NCI-H1105 (cell line): ENCODE measurements around the gene HPSE2.

Experiments
- DNase-seq: peaks from one replicate; lab custom pipeline; 2025; lab: John Stamatoyannopoulos, UW

Gene HPSE2

DNA sequence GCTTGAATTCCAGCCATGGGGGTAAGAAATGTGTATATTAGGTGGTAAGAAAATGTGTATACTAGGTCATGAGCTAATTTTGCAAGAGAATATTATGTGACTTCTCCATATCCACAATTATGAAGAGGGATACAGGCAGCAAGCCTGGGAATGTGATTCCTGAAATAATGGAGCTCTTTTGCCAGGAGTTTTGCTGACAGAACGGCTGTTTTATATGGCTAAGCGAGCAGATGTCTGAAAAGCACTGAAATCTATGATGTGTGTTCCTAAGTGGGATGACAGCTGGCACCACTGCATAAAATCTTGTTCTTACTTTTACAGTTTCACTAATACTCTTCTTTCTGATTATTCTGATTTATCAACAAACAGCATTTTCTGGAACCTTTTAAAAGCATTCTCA lies 402.9 kb downstream of the HPSE2 start:
- DNase-seq, result no peak

GRCh38 chr10:98832196-98832595 lies 403.5 kb downstream of the HPSE2 start:
- no peak for DNase-seq

GRCh38 chr10:98831391-98831790 lies 404.3 kb downstream of the HPSE2 start:
- no peak for DNase-seq

DNA sequence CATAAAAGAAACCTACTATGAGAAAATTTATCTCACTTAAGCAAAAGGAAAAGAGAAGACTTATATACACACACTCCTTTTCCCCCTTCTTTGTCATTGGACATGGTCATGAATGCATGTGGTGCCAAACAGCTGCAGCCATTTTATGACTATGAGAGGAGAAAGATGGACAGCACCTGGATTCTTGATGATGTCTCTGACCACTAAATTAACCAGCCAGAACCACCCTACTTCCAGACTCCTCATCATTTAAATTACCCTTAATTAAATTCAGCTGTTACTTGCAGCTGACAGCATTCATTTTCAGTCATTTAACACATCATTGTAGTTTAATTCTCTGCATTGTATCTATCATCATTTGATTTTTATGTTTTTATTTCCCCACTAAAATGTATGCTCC lies 409.9 kb downstream of the HPSE2 start:
- no peak for DNase-seq

DNA sequence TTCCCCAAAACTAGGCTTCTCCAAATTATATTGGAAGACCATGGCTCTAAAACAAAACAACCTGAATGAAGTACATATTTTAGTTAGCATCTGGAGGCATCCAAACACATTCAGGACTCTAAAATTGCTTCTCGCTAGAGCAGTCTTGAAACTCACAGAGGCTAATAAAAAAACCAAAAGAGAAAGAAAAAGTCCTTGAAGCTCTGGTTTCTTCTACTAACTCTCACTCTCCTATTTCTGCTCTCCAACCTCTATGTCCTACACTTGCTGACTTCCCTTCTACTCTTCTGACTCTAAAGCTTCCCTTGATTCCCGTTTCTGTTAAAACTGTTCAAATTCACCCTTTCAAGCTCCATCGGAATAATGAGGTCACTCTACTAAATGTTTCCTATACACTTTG lies 418.3 kb downstream of the HPSE2 start:
- DNase-seq, result no peak

GRCh38 chr10:98815039-98815885 lies 420.4 kb downstream of the HPSE2 start:
- DNase-seq, result no peak

- DNase-seq, result no peak
Measured at GRCh38 chr10:98814470-98814869, 421.2 kb downstream of the HPSE2 start.

GRCh38 chr10:98808282-98808892 lies 427.3 kb downstream of the HPSE2 start:
- no peak for DNase-seq

GRCh38 chr10:98800263-98800662 lies 435.4 kb downstream of the HPSE2 start:
- no peak for DNase-seq

- no peak for DNase-seq
Measured at GRCh38 chr10:98795467-98795866, 440.2 kb downstream of the HPSE2 start.

DNA sequence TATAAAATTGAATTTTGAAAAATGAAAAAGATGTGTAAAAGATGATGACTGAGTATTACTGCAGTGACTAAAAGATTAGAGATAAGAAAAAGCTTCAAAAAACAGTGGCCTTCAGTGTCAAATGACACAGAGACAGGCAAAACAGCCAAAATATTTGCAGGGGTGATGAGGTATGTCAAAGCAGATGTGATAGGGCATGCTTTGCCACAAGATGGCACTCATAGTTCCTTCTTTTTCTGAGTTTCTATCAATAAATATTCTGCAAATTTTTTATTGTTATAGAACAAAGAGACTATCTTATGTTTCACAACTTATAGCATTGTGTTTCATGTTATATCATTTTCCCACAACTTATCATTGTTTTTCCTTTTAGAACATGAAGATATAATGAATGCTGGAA lies 444.8 kb downstream of the HPSE2 start:
- no peak for DNase-seq

- no peak for DNase-seq
Measured at GRCh38 chr10:98778277-98778759, 457.3 kb downstream of the HPSE2 start.

- no peak for DNase-seq
Measured at GRCh38 chr10:98758463-98758862, 477.2 kb downstream of the HPSE2 start.

DNA sequence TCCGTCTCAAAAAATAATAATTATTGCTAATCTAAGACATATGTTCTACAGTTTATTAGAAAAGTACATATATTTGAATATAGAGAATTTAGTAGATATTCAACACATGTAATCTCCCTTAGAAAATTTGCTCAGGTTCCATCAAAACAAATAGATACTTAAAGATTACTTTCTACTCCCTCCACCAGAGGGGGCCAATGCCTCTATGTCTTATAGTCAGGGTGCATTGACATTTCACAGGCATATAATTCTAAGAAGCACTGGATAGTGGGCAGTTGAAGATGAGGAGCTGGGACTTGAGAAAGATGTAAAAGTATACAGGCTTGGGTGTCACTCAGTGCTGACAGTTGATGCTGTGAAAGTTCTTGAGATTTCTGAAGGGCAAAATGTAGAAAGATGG lies 487.4 kb downstream of the HPSE2 start:
- no peak for DNase-seq

- no peak for DNase-seq
Measured at GRCh38 chr10:98745645-98746044, 490.0 kb downstream of the HPSE2 start.

DNA sequence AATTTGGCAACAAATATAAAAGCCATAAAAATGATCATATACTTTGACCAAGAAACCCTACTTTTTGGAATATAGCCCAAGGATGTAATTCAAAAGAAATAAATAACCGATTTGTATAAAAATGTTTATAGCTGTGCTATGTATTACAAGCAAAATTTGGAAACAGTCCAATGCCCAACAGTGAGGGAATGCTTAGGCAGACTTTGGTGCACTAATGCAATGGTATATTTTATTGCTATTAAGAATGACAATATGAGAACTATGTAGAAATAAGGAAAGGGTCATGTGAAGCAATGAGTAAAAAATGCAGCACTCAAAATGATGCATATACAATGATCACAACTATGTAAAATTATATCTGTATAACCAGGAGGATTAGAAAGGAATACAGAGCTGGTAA lies 515.1 kb downstream of the HPSE2 start:
- no peak for DNase-seq

DNA sequence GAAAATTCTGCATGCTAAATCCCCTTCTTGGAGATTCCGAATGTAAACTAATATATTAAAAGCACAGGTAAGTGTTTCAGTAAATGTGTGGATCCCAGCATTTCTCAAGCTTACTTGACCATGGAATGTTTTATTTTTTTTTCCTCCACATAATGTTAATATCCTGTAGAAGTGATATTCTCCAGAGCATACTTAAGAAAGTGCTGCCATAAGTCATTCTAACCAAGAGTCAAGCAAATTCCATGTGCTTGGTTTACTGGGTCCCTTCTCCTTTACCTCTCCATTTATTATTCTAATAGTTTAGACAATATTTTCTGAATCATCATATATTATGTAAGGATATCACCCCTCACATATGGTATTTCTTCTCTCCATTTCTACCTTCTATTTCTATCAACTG lies 522.1 kb downstream of the HPSE2 start:
- DNase-seq, result no peak

GRCh38 chr10:98696516-98696915 lies 539.1 kb downstream of the HPSE2 start:
- DNase-seq, result no peak

DNA sequence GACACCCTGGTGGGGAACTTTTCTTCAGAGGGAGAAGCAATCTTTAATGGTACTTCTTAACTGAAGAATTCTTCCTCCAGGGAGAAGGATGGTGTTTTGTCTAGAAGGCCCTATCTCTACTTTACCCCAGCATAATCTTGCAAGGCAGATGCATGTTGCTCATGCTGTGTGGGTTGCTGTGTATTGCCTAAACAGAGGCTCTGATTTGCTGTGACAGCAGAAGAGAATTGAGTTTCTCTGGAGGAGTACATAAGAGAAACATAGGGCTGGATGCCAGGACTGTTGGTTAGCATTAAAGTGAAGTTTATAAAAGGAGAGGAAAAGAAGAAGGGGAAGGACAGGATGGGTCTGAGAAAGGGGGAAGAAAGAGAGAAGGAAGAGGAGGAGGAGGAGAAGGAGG lies 540.8 kb downstream of the HPSE2 start:
- no peak for DNase-seq

- DNase-seq, result no peak
Measured at GRCh38 chr10:98694014-98694413, 541.6 kb downstream of the HPSE2 start.

GRCh38 chr10:98687685-98688084 lies 548.0 kb downstream of the HPSE2 start:
- no peak for DNase-seq

DNA sequence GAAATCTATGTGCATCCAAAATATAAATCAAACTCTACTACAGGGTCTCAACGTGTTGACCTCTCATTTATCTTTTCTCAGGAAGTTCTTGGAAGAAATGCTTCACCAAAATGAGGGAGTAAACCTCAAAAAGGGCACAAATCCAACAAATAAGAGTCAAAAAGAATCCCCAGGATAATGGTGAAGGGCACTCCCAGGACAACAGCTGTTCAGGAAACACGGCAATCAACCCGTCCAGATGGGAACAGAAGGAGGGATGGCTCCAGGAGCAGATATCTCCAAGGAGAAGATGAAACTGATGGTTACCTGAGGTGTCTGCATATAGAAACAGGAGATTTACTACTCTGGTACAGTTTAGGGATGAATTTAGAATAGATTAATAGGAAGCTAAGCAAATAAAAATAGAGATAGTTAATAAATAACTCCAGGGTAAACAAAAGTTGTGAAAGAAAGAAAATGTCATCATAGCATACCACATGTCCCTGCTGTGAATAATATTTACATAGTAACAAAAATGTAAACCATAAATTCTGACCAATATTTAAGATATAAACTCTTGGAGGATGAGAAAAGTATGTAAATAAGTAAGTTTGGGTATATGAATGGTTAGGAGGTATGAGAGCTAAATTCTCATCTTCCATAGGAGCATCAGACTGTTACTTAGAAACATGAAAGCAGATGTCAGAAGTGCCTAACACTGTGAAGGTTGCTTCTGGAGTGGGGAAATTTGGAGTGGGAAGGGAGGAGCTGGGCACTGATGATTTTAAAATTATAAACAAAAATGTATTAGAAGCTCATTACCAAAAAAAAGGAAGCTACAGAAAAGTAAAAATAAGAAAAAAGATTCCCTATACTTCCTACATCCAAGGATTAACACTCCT lies 551.4 kb downstream of the HPSE2 start:
- DNase-seq, result no peak

DNA sequence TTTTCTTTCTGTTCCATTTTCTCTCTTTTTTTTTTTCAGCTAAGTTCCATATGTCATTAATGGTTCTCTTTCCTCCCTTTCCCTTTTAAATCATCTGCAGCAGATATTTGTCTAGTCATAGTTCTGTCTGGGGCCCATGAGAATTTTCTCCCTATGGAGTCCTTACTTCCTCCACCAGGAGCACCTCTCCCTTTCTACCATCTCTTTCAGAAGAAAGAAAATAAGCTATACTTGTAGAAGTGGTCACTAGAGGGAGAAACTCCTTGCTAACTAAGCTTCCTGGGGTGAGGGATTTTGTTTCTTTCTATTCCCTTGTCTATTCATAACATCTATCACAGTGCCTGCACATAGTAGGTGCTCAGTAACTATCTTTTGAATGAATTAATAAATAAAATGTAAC lies 558.8 kb downstream of the HPSE2 start:
- DNase-seq, result no peak
